Measurements from ENCODE around the gene LARP1.
"Not testable (repeated sequence)": the region's sequence is repeated elsewhere in the genome, so short reads cannot be mapped to it uniquely, and the experiment has no call there.

Gene LARP1

DNA sequence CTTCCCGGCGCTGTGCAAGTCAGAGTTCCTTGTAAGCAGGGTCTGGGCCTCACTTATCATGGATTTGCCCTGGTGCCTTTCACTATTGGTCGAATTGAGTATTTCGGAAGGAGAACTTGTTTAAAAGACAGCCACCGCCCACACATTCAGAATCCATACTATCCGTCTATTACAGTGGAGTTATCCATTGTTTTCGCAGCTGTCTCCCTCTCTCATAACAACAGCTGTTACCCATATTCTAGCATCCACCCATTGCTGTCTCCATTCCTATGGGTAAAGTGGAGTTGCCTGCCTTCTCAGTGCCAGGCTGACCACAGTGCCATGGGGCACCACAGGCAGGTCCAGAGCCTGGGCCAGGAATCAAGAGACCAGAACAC is 75.0 kb downstream of the LARP1 start:
- no peak for FAIRE-seq
- DNase-seq (ENCODE audit: insufficient read length, low spot score), result no peak
- no peak for TF ChIP-seq PAX5 (IDR thresholded peaks at IDR 0.05; ENCODE audit: insufficient read depth, low read length, severe bottlenecking)
- no peak for TF ChIP-seq POU2F2 (IDR thresholded peaks at IDR 0.05; ENCODE audit: low read depth, low read length)

- TF ChIP-seq PAX5 (IDR thresholded peaks at IDR 0.05; ENCODE audit: insufficient read depth, low read length, severe bottlenecking) (no peak), POU2F2 (IDR thresholded peaks at IDR 0.05; ENCODE audit: low read depth, low read length) (no peak), SPI1 (IDR thresholded peaks at IDR 0.05; ENCODE audit: low read depth, low read length) (no peak), POLR2A (IDR thresholded peaks at IDR 0.05; ENCODE audit: low read depth, low read length) (no peak), POLR2AphosphoS5 (IDR thresholded peaks at IDR 0.05; ENCODE audit: low read depth, low read length) (no peak), TAF1 (IDR thresholded peaks at IDR 0.05; ENCODE audit: low read depth, low read length) (no peak)
- FAIRE-seq (no peak), DNase-seq (ENCODE audit: insufficient read length, low spot score) (no peak)
Measured at GRCh38 chr5:154830596-154830995, 75.4 kb downstream of the LARP1 start.

GRCh38 chr5:154831451-154831850 is 76.3 kb downstream of the LARP1 start:
- no peak for DNase-seq (ENCODE audit: insufficient read length, low spot score)
- no peak for TF ChIP-seq TAF1 (IDR thresholded peaks at IDR 0.05; ENCODE audit: low read depth, low read length)
- no peak for TF ChIP-seq POU2F2 (IDR thresholded peaks at IDR 0.05; ENCODE audit: low read depth, low read length)
- TF ChIP-seq SPI1 (IDR thresholded peaks at IDR 0.05; ENCODE audit: low read depth, low read length), result no peak
- no peak for TF ChIP-seq POLR2A (IDR thresholded peaks at IDR 0.05; ENCODE audit: low read depth, low read length)
- TF ChIP-seq POLR2AphosphoS5 (IDR thresholded peaks at IDR 0.05; ENCODE audit: low read depth, low read length), result no peak
- TF ChIP-seq PAX5 (IDR thresholded peaks at IDR 0.05; ENCODE audit: insufficient read depth, low read length, severe bottlenecking), result no peak
- no peak for FAIRE-seq

DNA sequence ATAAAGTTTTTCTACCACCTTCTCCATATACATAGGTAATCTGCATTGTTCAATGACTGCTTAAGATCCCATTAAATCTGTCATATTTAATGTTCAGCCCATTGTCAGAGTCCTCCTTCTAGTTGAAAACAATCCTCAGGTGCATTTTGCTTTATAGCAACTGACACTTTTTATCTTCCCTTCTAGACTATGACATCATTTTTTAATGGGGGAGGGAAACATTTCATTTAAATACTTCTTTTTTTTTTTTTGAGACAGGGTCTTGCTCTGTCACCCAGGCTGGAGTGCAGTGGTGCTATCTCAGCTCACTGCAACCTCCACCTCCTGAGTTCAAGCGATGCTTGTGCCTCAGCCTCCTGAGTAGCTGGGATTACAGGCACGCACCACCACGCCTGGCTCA is 77.6 kb downstream of the LARP1 start:
- FAIRE-seq; DNase-seq (ENCODE audit: insufficient read length, low spot score): not testable (repeated sequence)

GRCh38 chr5:154834053-154834452 is 78.9 kb downstream of the LARP1 start:
- TF ChIP-seq POU2F2 (IDR thresholded peaks at IDR 0.05; ENCODE audit: low read depth, low read length), result no peak
- TF ChIP-seq SPI1 (IDR thresholded peaks at IDR 0.05; ENCODE audit: low read depth, low read length), result no peak
- no peak for TF ChIP-seq POLR2AphosphoS5 (IDR thresholded peaks at IDR 0.05; ENCODE audit: low read depth, low read length)
- TF ChIP-seq PAX5 (IDR thresholded peaks at IDR 0.05; ENCODE audit: insufficient read depth, low read length, severe bottlenecking), result no peak
- TF ChIP-seq TAF1 (IDR thresholded peaks at IDR 0.05; ENCODE audit: low read depth, low read length), result no peak
- TF ChIP-seq POLR2A (IDR thresholded peaks at IDR 0.05; ENCODE audit: low read depth, low read length), result no peak
- FAIRE-seq (no peak), DNase-seq (ENCODE audit: insufficient read length, low spot score) (no peak)

- not testable (repeated sequence) for FAIRE-seq; DNase-seq (ENCODE audit: insufficient read length, low spot score)
Measured at GRCh38 chr5:154835701-154836052, 80.5 kb downstream of the LARP1 start.

- DNase-seq (ENCODE audit: insufficient read length, low spot score) (no peak), FAIRE-seq (no peak)
- TF ChIP-seq POU2F2 (IDR thresholded peaks at IDR 0.05; ENCODE audit: low read depth, low read length) (no peak), TAF1 (IDR thresholded peaks at IDR 0.05; ENCODE audit: low read depth, low read length) (no peak), POLR2A (IDR thresholded peaks at IDR 0.05; ENCODE audit: low read depth, low read length) (no peak), SPI1 (IDR thresholded peaks at IDR 0.05; ENCODE audit: low read depth, low read length) (no peak), POLR2AphosphoS5 (IDR thresholded peaks at IDR 0.05; ENCODE audit: low read depth, low read length) (no peak)
Measured at GRCh38 chr5:154836225-154836624, 81.0 kb downstream of the LARP1 start.

GRCh38 chr5:154837009-154837901 is 82.1 kb downstream of the LARP1 start:
- TF ChIP-seq PAX5 (IDR thresholded peaks at IDR 0.05; ENCODE audit: insufficient read depth, low read length, severe bottlenecking) (no peak), POU2F2 (IDR thresholded peaks at IDR 0.05; ENCODE audit: low read depth, low read length) (no peak), POLR2A (IDR thresholded peaks at IDR 0.05; ENCODE audit: low read depth, low read length) (no peak), SPI1 (IDR thresholded peaks at IDR 0.05; ENCODE audit: low read depth, low read length) (no peak), TAF1 (IDR thresholded peaks at IDR 0.05; ENCODE audit: low read depth, low read length) (no peak), POLR2AphosphoS5 (IDR thresholded peaks at IDR 0.05; ENCODE audit: low read depth, low read length) (no peak)
- FAIRE-seq, result no peak
- no peak for DNase-seq (ENCODE audit: insufficient read length, low spot score)

GRCh38 chr5:154840435-154841272 is 85.5 kb downstream of the LARP1 start:
- no peak for FAIRE-seq
- no peak for DNase-seq (ENCODE audit: insufficient read length, low spot score)
- TF ChIP-seq POU2F2 (IDR thresholded peaks at IDR 0.05; ENCODE audit: low read depth, low read length), result no peak
- no peak for TF ChIP-seq TAF1 (IDR thresholded peaks at IDR 0.05; ENCODE audit: low read depth, low read length)
- no peak for TF ChIP-seq POLR2A (IDR thresholded peaks at IDR 0.05; ENCODE audit: low read depth, low read length)
- no peak for TF ChIP-seq PAX5 (IDR thresholded peaks at IDR 0.05; ENCODE audit: insufficient read depth, low read length, severe bottlenecking)
- no peak for TF ChIP-seq SPI1 (IDR thresholded peaks at IDR 0.05; ENCODE audit: low read depth, low read length)
- TF ChIP-seq POLR2AphosphoS5 (IDR thresholded peaks at IDR 0.05; ENCODE audit: low read depth, low read length), result no peak

- TF ChIP-seq POU2F2 (IDR thresholded peaks at IDR 0.05; ENCODE audit: low read depth, low read length), result no peak
- TF ChIP-seq POLR2AphosphoS5 (IDR thresholded peaks at IDR 0.05; ENCODE audit: low read depth, low read length), result no peak
- no peak for TF ChIP-seq POLR2A (IDR thresholded peaks at IDR 0.05; ENCODE audit: low read depth, low read length)
- no peak for TF ChIP-seq SPI1 (IDR thresholded peaks at IDR 0.05; ENCODE audit: low read depth, low read length)
- no peak for TF ChIP-seq TAF1 (IDR thresholded peaks at IDR 0.05; ENCODE audit: low read depth, low read length)
- no peak for TF ChIP-seq PAX5 (IDR thresholded peaks at IDR 0.05; ENCODE audit: insufficient read depth, low read length, severe bottlenecking)
- DNase-seq (ENCODE audit: insufficient read length, low spot score) (no peak), FAIRE-seq (no peak)
Measured at GRCh38 chr5:154841273-154841661, 86.1 kb downstream of the LARP1 start.
